Activated CD4-positive, alpha-beta T cell treated with anti-CD3 and anti-CD28 coated beads, Interleukin-2, amount 50 U/mL, for 1 hour (primary cell): ENCODE results near the gene TBL1X.

Experiments used
- DNase-seq: peaks from one replicate; pipeline ENCODE4 v3.0.0-alpha.2; 2020

The TBL1X gene

GRCh38 chrX:9593756-9594155, 128.9 kb downstream of the TBL1X start:
- no peak for DNase-seq

- DNase-seq = no peak
These were observed 130.3 kb downstream of the TBL1X start for GRCh38 chrX:9595174-9595573.

- DNase-seq = no peak
These were observed 132.0 kb downstream of the TBL1X start for GRCh38 chrX:9596837-9597236.

- no peak for DNase-seq
These were observed 132.6 kb downstream of the TBL1X start for GRCh38 chrX:9597361-9598035.

DNA sequence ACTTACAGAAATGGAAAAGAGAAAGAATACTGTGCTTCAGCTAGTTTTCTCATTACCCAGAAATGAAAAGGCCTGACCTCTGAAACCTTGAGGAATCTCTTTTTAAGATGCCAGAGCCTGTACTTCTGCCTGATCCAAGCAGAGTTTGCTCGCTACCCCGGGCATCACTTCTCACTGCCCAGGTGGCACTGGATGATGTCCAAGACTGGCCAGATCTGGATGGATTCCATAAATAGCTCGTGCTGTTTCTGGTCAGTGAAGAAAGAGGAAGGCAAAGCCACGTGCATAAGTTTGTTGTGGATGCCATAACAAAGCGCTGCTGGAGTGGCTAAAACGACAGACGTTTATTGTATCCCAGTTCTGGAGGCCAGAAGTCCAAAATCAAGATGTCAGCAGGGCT, 133.5 kb downstream of the TBL1X start:
- no peak for DNase-seq

DNA sequence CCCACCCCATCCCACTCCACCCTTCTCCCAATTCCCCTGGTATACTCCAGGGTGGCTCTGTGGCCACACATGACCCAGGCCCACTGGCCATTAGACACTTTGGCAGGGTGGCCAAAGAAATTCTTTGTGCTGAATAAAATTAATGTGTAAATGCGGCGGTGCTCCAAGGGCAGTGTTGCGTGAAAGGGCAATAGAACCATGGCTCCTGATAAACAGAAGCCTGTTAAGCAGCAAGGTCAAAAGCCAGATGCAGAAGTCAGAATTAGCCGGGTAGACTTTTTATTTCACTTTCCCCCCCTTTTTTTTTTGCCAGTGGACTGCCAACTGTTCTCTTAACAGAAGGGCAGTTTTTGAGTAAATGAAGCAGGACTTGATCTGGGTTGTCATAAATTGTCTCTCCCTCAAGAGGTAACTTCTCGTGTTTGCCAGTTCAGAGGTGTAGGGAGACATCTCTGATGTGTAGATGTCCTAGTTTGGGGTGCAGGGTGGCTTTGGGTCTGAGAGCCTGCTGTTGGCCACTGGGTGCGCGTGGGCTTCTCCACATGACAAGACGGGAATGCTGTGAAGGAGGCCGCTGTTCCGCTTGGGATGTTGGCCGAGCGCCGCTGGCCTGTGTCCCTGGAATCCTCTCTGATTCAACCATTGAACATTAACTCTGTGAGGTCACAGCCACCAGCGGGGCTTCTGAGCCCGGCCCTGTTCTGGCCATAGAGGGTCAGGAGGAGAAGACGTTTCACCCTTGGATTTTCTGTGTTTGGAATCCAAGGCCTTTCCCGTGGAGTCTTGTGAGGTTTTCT, 139.5 kb downstream of the TBL1X start:
- DNase-seq = no peak

DNA sequence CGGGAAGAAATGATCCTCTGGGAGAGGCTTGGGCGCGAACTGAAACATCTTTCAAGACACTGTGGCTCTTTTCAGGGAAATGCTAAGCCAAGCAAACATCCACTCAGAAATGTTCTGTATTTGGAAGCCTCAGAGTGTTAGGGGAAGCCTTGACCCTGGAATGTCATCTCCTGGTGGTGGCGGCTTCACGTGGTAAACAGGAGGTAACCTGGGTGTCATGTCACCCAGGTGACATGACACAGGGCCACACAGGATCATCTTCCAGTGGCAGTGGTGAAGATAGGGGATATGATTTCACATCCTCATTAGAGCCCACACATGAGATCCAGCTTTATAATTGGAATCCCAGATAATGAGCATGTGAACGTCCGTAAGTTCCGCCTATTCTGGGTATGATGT, 140.0 kb downstream of the TBL1X start:
- no peak for DNase-seq

DNA sequence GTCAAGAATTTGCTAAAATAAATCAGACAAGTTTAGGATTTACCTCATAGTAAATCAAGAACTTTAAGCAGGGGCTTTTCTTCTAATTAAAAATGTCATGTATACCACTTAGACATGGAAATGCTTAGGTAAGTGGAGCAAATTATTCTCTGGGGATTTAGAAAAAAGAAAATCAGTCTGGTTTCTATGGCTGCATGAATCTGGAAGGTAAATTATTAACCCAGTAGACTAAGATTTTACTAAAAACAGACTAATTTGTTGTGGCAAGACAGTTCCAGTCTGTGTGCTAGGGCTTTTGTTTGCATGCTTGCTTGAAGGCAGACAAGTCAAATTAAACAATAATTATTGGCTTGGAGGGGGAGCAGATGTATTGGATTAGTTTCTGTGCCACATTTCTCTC, 140.6 kb downstream of the TBL1X start:
- DNase-seq = no peak

GRCh38 chrX:9606971-9607370, 142.1 kb downstream of the TBL1X start:
- no peak for DNase-seq

DNA sequence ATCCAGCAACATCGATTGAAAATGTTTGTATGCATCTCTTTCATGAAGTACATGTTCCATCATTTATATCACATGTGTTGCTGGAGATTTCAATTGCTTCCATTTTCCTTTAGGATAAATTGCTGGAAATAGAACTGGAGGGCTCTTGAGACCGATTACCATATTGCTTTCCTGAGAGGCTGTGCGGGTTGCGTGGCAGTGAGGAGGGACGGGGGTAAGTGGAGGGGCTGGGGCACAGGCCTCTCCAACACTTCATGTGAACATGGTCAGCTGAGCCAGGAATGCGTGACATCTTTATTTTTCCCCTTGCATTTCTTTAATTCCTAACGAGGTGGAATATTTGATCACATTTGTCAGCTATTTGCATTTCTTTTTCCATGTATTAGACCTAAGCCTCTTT, 144.6 kb downstream of the TBL1X start:
- no peak for DNase-seq

DNA sequence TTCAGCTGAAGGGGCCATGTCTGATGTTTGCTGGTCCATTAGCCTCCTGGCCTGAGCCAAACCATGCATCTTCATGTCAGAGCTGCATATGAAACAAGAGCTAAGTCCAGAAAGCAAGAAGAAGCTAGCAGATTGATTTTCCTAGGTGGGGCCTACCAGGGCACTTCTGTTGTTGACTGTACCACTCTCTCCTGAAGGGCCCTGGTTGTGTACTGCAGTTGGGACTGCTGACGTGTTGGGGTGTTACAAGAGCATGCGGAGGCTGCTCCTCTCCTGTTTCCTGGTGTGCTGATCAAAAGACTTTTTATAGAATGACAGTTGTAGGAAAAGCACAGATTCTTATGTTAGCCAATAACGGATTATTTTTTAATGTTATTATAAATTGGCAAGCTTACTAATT, 145.1 kb downstream of the TBL1X start:
- DNase-seq = no peak

- DNase-seq = no peak
These were observed 146.0 kb downstream of the TBL1X start for GRCh38 chrX:9610771-9611392.

- no peak for DNase-seq
These were observed 146.7 kb downstream of the TBL1X start for GRCh38 chrX:9611436-9612145.

GRCh38 chrX:9612146-9612505, 147.3 kb downstream of the TBL1X start:
- DNase-seq = no peak

DNA sequence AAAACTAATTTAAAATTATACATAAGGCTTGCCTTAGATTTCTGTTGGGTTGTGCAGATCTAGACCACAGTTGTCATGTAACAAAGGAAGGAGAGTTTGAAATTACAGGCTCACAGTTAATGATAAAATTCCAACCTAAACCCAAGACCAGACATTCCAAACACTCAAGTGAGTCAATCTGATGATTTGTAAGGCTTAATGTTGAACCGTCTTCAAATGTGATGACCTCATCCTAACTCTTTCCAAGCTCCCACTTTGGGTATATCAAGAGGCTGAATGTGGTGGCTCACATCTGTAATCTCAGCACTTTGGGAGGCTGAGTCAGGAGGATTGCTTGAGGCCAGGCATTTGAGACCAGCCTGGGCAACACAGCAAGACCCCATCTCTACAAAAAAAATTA, 149.2 kb downstream of the TBL1X start:
- DNase-seq = no peak

DNA sequence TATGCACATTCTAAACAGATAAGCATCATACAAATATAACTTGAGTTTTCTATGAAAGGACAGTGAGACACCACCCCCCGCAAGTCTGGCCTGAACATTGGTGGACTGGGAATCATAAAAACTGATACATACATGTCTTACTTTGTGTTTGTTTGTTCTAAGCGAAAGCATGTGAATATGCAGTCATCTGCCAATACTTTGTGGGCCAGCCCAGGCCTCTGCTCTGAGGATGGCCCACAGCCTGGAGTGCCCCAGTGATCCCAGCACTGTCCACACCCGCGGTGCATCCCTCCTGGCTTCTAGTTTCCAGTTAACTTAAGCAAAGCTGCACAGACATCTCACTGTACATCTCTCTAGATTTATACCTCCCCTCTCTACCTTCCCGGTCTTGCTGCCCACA, 154.3 kb downstream of the TBL1X start:
- no peak for DNase-seq

DNA sequence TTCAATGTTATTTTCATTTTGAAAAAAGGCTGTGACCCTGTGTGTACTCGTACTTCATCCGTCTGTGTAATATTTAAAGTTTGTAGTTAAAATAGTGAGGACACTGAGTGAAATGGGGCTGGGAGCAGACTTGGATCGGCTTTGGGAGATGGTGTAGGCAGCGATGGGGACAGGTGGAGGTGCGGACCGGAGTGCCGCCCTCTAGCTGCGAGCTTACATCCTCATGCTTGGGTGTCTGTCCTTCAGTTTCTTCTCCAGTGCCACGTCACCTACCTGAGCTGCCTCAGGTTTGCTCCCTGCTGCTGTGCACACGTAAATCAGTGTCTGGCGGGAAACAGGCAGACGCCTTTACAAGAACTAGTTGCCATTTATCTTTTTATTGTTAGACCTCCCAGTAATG, 154.7 kb downstream of the TBL1X start:
- DNase-seq = no peak

DNA sequence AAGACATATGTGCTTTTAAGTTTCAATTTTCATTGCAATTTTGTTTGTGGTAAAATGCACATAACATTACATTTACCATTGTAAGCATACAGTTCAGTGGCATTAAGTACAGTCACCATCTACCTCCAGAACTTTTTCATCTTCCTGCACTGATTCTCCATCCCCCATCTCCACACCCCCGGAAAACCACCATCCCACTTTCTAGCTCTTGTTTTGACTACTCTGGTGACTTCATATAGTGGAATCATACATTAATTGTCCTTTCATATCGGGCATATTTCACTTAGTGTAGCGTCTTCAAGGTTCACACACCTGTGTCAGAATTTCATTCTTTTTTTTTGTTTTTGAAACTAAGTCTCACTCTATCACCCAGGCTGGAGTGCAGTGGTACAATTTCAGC, 157.3 kb downstream of the TBL1X start:
- DNase-seq = no peak

GRCh38 chrX:9626379-9626778, 161.5 kb downstream of the TBL1X start:
- DNase-seq = no peak

GRCh38 chrX:9627922-9628321, 163.1 kb downstream of the TBL1X start:
- DNase-seq = no peak

- DNase-seq = no peak
These were observed 164.1 kb downstream of the TBL1X start for GRCh38 chrX:9628779-9629493.

- DNase-seq = no peak
These were observed 169.7 kb downstream of the TBL1X start for GRCh38 chrX:9634551-9634950.

DNA sequence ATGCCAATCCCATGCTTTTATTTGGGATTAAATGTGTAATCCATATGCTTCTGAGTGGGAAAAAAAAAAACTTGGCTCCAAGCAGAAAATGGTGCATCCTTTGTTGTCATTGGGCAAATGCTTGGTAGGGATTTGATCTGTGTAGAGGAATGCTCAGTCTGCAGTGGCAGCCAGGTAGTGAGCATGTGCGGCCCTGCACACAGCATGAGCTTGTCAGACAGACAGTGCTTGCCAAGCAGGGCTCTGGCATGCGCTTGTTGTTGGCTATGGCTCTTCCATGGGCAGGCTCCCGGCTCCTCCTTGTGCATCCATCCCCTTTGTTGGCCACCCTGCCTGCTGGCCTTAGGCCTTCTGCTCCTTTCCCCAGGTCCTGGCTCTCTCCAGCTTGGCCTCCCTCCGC, 170.5 kb downstream of the TBL1X start:
- DNase-seq = no peak
